Kidney (tissue), 14 donors: ENCODE measurements around the gene TTC7B. TPM values are rescaled to one million over a fixed set of nuclear protein-coding genes. Genes with fewer than 3 reads are reported as not detected.

Source experiments
- DNase-seq, 5 donors: peaks; one replicate each; pipeline ENCODE4 v3.0.0-alpha.2; 2013 to 2020
- FAIRE-seq: peaks from 2 replicates; lab custom pipeline; 2012; peaks lifted over from hg19 to GRCh38; lab: Jason Lieb, UNC
- H3K27ac ChIP-seq, 2 donors: one replicate each; pipeline ENCODE4 v1.7.0; 2013; ENCODE audit warnings: low read depth in 2 of 2, low read length in 2 of 2, inconsistent platforms in 1 of 2
- H3K27me3 ChIP-seq: one replicate; pipeline ENCODE4 v1.7.1; 2013; ENCODE audit warnings: low read length, inconsistent platforms; ENCODE audit not compliant: control insufficient read depth, insufficient read depth
- H3K36me3 ChIP-seq, 3 donors: one replicate each; pipeline versions ENCODE4 v1.7.0 to v1.7.1; 2013; ENCODE audit warnings: low read length in 3 of 3, control low read depth in 1 of 3, inconsistent platforms in 1 of 3; ENCODE audit not compliant: insufficient read depth in 3 of 3, control insufficient read depth in 2 of 3
- H3K4me1 ChIP-seq, 3 donors: one replicate each; pipeline versions ENCODE4 v1.7.0 to v1.7.1; 2013; ENCODE audit warnings: low read length in 3 of 3, inconsistent platforms in 1 of 3, low read depth in 1 of 3; ENCODE audit not compliant: control insufficient read depth in 2 of 3, insufficient read depth in 2 of 3
- H3K4me3 ChIP-seq, 3 donors: one replicate each; pipeline versions ENCODE4 v1.7.0 to v1.8.1; 2013; ENCODE audit warnings: low read length in 3 of 3, control low read depth in 1 of 3, inconsistent platforms in 1 of 3
- H3K9ac ChIP-seq, 3 donors: one replicate each; pipeline versions ENCODE4 v1.7.0 to v1.7.1; 2013; ENCODE audit warnings: low read length in 3 of 3, control low read depth in 1 of 3, inconsistent platforms in 1 of 3
- H3K9me3 ChIP-seq, 3 donors: one replicate each; pipeline versions ENCODE4 v1.7.0 to v1.7.1; 2013; ENCODE audit warnings: low read length in 3 of 3, control low read depth in 1 of 3, inconsistent platforms in 1 of 3; ENCODE audit not compliant: control insufficient read depth in 2 of 3, insufficient read depth in 1 of 3
- CTCF ChIP-seq: IDR thresholded peaks from 3 replicates; pipeline ENCODE4 v1.5.1; 2012; ENCODE audit warnings: mild to moderate bottlenecking, moderate library complexity, borderline replicate concordance; ENCODE audit not compliant: insufficient read depth; ENCODE audit errors: extremely low read depth
- intact Hi-C: fragments of 100-400 bp; cut with DNase I; formaldehyde crosslinking; loops from one replicate; pipeline ENCODE4 v1.11.1; 2022
- polyA plus RNA-seq: library from polyadenylated mRNA; stranded (reverse); fragments of 350-450 nt; fragmentation: Illumina TruSeq; extraction: RNeasy Lipid Tissue Mini Kit (QIAGEN cat#74804); gene quantifications from one replicate; pipeline ENCODE4 v1.2.3, GENCODE V29; 2014; ENCODE audit warnings: low read depth, low replicate concordance; ENCODE audit not compliant: insufficient read depth
- total RNA-seq: library from RNA; stranded (reverse); fragmentation: NEBNext Ultra II Directional; extraction: Animal tissue kit (Norgen Biotek cat#: 25700); gene quantifications from one replicate; pipeline ENCODE4 v1.2.1, GENCODE V29; 2021
- donor health status: control.
- donor health status: control.
- donor health status: control.
- donor health status: control.
- donor health status: control.
- donor health status: DM: yes; HTN: yes; CAD: no.
- donor health status: Normal renal cell carcinoma (clear cell type).

The TTC7B gene
- total and polyA plus RNA-seq, 2 donors from 2014 or later = 23.4 to 48.3 TPM

- Histone ChIP-seq H3K4me1 (peaks cover 0 to 27% (median 18%) of the 10 kb centered on the region in 3 donors), H3K9ac (no peak overlapping the region), H3K36me3 (no peaks in the 10 kb centered on the region), H3K4me3 (no peak overlapping the region), H3K27ac (no peak overlapping the region), H3K9me3 (no peaks in the 10 kb centered on the region), H3K27me3 (no peaks in the 10 kb centered on the region)
- DNase-seq = peak in 3 of 5 donors; percentile 63 to 84 (median 73)
- no peak for FAIRE-seq
- TF ChIP-seq CTCF = no peak
- intact Hi-C loops = no loop called here
Observed at GRCh38 chr14:90508536-90509254, 307.5 kb downstream of the TTC7B start.

- Histone ChIP-seq H3K9me3 (no peaks in the 10 kb centered on the region), H3K9ac (no peak overlapping the region), H3K27me3 (no peaks in the 10 kb centered on the region), H3K4me1 (peaks cover 0 to 29% (median 17%) of the 10 kb centered on the region in 3 donors), H3K36me3 (no peaks in the 10 kb centered on the region), H3K27ac (no peak overlapping the region), H3K4me3 (no peak overlapping the region)
- no peak for TF ChIP-seq CTCF
- intact Hi-C loops = no loop called here
- no peak for DNase-seq
- FAIRE-seq = no peak
Observed at GRCh38 chr14:90508036-90508435, 308.2 kb downstream of the TTC7B start.

- H3K4me3 ChIP-seq = no peak overlapping the region
- no peaks in the 10 kb centered on the region for H3K27me3 ChIP-seq
- no peak overlapping the region for H3K9ac ChIP-seq
- no peak overlapping the region for H3K27ac ChIP-seq
- no peak for TF ChIP-seq CTCF
- no peaks in the 10 kb centered on the region for H3K36me3 ChIP-seq
- H3K4me1 ChIP-seq = peaks cover 0 to 27% (median 13%) of the 10 kb centered on the region in 3 donors
- intact Hi-C loops = no loop called here
- DNase-seq (no peak), FAIRE-seq (no peak)
- H3K9me3 ChIP-seq = no peaks in the 10 kb centered on the region
Observed at GRCh38 chr14:90507428-90507827, 308.8 kb downstream of the TTC7B start.
